SK-N-MC (cell line): ENCODE measurements around the gene ASCC1.

Experiments
- DNase-seq: peaks from one replicate; pipeline ENCODE4 v3.0.0-alpha.2; 2011; ENCODE audit warnings: low read depth, low spot score
- H3K27ac ChIP-seq: fragments of 200-600 bp; sonication (generic); 2 replicates; pipeline ENCODE4 v1.5.1; 2016; ENCODE audit warnings: mixed run types
- H3K36me3 ChIP-seq: fragments of 200-600 bp; sonication (generic); 2 replicates; pipeline ENCODE4 v1.6.1; 2017; ENCODE audit warnings: antibody characterized with exemption, low read length, mixed read lengths; ENCODE audit not compliant: insufficient read depth
- H3K4me3 ChIP-seq: fragments of 200-600 bp; sonication (generic); 2 replicates; pipeline ENCODE4 v1.5.1; 2016
- H3K9ac ChIP-seq: fragments of 200-600 bp; sonication (generic); 2 replicates; pipeline ENCODE4 v1.8.0; 2017; ENCODE audit warnings: mixed run types, mixed read lengths; ENCODE audit not compliant: insufficient read length
- H3K9me3 ChIP-seq: fragments of 200-600 bp; sonication (generic); 2 replicates; pipeline ENCODE4 v1.6.1; 2017; ENCODE audit warnings: low read depth, mild to moderate bottlenecking, antibody characterized with exemption, low read length, moderate library complexity, mixed read lengths
- EZH2 ChIP-seq: fragments of 200-600 bp; sonication (generic); IDR thresholded peaks from one replicate; pipeline ENCODE4 v1.6.1; 2017; ENCODE audit warnings: antibody characterized with exemption
- FOXP2 ChIP-seq: optimal IDR thresholded peaks from 2 replicates; pipeline ENCODE3; 2011; ENCODE audit warnings: mild to moderate bottlenecking, moderate library complexity; ENCODE audit not compliant: insufficient read depth; ENCODE audit errors: extremely low read length, control extremely low read depth
- POLR2AphosphoS5 ChIP-seq: IDR thresholded peaks from 2 replicates; pipeline ENCODE4 v1.6.1; 2012; ENCODE audit warnings: mild to moderate bottlenecking, low read depth, low read length, borderline replicate concordance

Gene ASCC1

GRCh38 chr10:72061930-72062329, 154.1 kb downstream of the ASCC1 start:
- Histone ChIP-seq H3K36me3 (no peaks in the 10 kb centered on the region), H3K27ac (no peak overlapping the region), H3K9ac (no peak overlapping the region), H3K9me3 (no peaks in the 10 kb centered on the region), H3K4me3 (no peak overlapping the region)
- no peak for TF ChIP-seq FOXP2
- TF ChIP-seq EZH2 = no peak
- TF ChIP-seq POLR2AphosphoS5 = no peak
- no peak for DNase-seq

DNA sequence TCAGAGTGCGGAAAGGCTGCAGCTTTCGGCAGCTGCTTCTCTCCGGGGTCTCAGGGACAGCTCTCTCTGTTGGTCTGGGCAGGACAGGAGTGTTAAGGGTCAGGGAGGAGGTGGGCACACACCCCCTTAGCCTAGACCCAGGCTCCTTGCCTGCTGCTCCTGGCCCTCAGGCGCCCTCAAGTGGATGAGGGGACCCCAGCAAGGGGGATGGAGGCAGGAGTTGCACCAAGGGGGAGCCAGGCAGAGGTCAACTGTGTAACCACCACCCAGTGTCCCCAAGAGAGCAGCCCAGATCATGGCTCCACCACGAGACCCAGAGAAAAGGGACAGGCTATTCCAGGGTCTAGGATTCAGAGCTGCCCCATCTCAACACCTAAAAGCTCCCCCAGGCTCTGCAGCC, 154.6 kb downstream of the ASCC1 start:
- H3K9ac ChIP-seq = no peak overlapping the region
- no peak for DNase-seq
- no peaks in the 10 kb centered on the region for H3K36me3 ChIP-seq
- H3K27ac ChIP-seq = no peak overlapping the region
- H3K4me3 ChIP-seq = no peak overlapping the region
- TF ChIP-seq EZH2 (no peak), FOXP2 (no peak), POLR2AphosphoS5 (no peak)
- H3K9me3 ChIP-seq = no peaks in the 10 kb centered on the region

DNA sequence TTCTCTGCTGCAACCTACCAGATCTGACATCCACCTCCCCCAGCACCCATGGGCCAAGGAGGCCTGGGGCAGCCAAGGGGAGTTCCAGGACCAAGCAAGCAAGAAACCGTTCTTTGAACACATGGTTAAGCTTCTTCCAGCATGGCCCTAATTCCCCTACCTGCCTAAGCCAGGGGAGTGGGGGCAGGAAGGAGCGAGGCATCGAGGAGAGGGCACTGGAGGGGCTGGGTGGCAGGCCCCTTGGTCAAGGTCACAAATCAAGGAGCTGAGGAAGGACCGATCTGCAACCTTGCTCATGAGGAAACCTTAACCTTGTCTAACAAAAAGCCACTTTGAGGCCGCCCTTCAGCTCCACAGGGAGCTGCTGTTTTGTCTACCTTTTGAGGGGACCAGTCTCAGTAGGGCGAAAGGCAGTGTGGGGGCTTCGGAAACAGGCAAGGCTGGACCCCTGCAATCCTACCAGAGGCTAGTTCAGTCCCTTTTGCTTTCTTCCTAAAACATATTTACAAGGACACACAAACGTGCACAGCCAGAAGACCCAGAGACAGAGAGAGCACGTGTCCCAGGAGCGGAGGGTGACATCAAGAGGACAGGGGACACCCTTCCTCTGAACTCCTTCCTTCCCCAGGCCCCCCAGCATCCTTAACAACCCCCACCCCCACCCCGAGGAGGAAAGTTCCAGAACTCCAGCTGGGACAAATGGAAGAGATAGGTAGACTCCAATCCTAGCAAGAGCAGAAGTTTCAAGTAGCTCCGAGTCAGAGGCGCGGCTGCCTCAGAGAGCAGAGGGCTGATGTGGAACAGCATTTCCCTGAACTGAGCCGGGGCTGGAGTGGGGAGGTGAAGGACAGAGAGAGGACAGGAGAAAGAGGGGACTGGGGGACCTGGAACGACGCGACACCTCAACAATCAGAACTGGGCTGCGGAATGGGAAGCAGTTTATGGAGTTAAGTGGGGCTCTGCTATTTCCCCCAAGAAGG, 155.9 kb downstream of the ASCC1 start:
- no peak for TF ChIP-seq POLR2AphosphoS5
- no peak for TF ChIP-seq EZH2
- no peak for TF ChIP-seq FOXP2
- H3K9me3 ChIP-seq = no peaks in the 10 kb centered on the region
- H3K9ac ChIP-seq = no peak overlapping the region
- no peak for DNase-seq
- no peak overlapping the region for H3K27ac ChIP-seq
- no peaks in the 10 kb centered on the region for H3K36me3 ChIP-seq
- no peak overlapping the region for H3K4me3 ChIP-seq

DNA sequence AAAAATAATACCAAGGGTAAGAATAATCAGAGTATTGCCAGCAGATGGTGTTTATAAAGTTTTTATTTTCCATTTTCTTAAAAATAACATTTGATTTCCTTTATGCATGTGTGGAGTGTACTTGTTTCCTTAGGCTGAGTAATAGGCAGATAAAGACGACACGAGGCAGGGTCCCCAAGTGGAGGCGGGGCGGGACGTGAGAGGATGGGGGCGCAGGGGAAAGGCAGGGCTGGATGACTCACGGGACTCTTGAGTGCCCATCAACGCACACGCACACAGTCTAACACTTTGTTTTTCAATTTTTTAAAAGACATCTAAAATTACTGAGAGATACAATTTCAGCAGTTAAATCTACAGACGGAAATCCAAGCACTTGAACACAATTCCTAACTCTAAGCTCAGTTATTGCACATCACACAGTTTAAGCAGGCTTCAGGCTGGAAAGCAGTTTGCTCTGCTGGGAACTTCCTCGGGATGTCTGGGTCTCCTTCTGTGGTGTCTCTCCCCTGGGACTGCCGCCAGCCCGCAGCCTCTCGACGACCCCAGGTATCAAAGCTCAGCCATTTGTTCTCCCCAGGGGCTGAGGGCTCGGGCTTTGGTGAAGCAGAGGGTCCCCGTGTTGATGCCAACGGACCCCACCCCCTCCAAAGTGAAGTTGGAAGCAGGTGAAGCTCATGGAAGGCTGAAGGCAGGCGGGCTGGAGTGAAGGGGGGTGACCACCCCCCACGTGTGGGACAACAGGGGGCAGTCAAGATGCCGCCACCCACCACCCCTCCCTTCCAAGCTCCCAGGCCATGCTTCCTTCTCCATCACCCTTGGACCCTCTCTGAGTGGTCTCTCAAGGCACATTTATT, 156.9 kb downstream of the ASCC1 start:
- Histone ChIP-seq H3K9me3 (no peaks in the 10 kb centered on the region), H3K27ac (no peak overlapping the region), H3K4me3 (no peak overlapping the region), H3K9ac (no peak overlapping the region), H3K36me3 (no peaks in the 10 kb centered on the region)
- TF ChIP-seq POLR2AphosphoS5 = no peak
- no peak for TF ChIP-seq EZH2
- no peak for TF ChIP-seq FOXP2
- no peak for DNase-seq

DNA sequence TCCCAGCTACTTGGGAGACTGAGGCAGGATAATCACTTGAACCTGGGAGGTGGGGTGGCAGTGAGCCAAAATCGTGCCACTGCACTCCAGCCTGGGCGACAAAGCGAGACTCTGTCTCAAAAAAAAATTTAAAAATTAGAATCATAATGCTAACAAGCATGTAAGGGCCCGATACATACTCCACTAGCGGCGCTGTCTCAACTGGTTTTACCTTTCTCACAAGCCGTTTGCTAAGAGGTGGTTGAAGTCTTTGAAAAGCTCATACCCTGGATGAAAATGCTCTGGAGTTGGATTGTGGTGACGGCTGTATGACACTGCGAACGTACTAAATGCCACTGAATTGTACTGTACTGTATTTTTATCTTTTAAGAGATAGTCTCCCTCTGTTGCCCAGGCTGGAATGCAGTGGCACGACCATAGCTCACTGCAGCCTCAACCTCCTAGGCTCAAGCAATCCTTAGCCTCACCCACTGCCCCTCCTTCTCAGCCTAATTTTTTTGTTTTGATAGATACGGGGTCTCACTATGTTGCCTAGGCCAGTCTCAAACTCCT, 157.7 kb downstream of the ASCC1 start:
- Histone ChIP-seq H3K4me3 (no peak overlapping the region), H3K9me3 (no peaks in the 10 kb centered on the region), H3K27ac (no peak overlapping the region), H3K36me3 (no peaks in the 10 kb centered on the region), H3K9ac (no peak overlapping the region)
- TF ChIP-seq FOXP2 = no peak
- TF ChIP-seq POLR2AphosphoS5 = no peak
- no peak for TF ChIP-seq EZH2
- DNase-seq = no peak

DNA sequence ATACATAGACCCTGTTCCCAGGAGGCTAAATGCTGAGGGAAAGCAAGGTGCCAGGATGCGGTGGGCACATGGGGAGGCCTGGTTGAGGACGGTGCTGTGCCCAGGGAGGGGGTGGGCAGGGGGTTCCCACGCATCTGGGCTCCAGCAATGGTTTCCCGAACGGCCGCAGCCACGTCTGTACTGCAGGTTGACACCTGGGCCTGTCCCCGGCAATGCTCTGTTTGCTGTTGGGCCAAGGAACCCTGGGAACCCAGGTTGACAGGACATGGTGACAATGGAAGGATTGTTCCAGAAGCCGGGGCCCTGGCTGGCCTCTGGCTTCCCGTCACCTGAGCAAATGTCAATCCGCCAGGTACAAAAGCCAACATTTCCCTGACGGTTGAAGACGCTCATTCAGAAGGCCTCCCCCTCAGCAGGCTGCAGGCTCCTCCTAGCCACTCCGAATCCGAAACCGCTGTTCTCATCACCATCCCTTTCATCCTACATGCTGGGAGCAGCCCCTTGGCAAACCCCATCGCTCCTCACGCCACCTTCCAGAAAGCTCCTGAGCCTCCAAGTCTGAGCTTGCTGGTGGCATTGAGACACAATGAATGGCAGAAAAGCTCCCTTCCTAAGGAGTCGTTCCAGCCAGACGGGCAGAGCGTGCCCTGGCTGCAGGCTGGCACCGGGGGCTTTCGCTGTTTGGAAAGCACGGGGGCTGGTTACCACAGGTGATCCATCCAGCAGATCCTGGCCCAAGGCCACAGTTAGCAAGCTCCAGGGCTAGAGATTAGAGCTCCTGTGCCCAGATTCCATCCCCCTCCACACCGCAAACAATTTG, 158.9 kb downstream of the ASCC1 start:
- Histone ChIP-seq H3K27ac (no peak overlapping the region), H3K36me3 (no peaks in the 10 kb centered on the region), H3K9ac (no peak overlapping the region), H3K4me3 (no peak overlapping the region), H3K9me3 (no peaks in the 10 kb centered on the region)
- DNase-seq = no peak
- TF ChIP-seq POLR2AphosphoS5 = no peak
- TF ChIP-seq FOXP2 = no peak
- no peak for TF ChIP-seq EZH2

GRCh38 chr10:72056113-72056512, 160.0 kb downstream of the ASCC1 start:
- Histone ChIP-seq H3K9ac (no peak overlapping the region), H3K27ac (no peak overlapping the region), H3K9me3 (no peaks in the 10 kb centered on the region), H3K4me3 (no peak overlapping the region), H3K36me3 (no peaks in the 10 kb centered on the region)
- TF ChIP-seq POLR2AphosphoS5 (no peak), FOXP2 (no peak), EZH2 (no peak)
- no peak for DNase-seq
